ENCODE measurements around the gene TXNDC5. TPM values are rescaled to one million over a fixed set of nuclear protein-coding genes. Genes with fewer than 3 reads are reported as not detected.

TXNDC5 gene
- total and polyA plus RNA-seq, 2 of the 13 experiments (the other 11 are each of a cell fraction or from before 2014, with no cell fraction given): 287 to 578 TPM

DNA sequence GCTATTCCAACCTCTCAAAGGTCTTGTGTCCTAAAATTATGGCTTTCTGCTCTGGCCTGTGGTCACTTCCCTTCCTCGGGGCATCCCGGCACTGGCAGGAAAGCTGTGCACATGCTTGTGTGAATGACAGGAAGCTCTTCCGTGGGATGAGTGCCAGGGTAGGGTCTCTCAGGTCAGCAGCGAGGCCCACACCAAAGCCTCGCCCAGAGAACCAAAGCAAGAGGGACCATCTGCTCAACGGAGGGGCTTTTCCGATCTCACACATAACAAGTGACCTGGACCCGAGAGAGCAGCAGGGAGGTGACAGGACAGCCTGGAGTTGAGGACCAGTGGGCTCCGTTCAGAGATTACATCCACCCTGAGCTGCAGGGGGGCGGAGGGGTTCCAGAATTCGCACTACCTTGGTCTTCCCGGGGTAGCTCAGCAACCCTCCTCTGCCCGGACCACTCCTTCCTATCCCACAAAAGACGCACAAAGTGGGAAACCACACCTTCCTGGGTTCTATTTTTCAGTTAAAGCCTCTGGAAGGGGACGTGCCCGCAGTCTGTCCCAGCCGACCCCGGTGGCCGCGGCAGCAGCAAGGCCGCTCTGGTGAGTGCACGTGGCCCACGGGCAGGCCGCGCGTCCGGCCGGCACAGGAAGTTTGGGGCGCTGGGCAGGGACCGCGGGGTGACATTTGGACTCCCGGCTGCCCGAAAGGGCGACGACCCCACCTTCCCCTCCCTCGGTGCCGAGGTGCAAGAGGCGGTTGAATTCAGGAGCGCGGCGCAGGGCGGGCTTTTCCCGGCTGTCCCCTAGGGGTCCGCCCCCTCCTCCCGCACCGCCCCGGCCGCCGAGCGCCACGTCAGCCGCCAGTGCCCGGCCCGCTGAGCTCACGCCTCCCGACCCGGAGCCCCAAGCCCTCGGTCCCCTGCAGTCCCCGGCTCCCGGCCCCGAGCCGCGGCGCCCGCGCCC, 988 bp downstream of the TXNDC5 start (continued):
- TF ChIP-seq ZNF317 (CRISPR knock-in tag; IDR thresholded peaks at IDR 0.05): 0 out of 2 replicates have a peak, but pooled peaks have one; percentile 33
- TF ChIP-seq, protein P1, sequence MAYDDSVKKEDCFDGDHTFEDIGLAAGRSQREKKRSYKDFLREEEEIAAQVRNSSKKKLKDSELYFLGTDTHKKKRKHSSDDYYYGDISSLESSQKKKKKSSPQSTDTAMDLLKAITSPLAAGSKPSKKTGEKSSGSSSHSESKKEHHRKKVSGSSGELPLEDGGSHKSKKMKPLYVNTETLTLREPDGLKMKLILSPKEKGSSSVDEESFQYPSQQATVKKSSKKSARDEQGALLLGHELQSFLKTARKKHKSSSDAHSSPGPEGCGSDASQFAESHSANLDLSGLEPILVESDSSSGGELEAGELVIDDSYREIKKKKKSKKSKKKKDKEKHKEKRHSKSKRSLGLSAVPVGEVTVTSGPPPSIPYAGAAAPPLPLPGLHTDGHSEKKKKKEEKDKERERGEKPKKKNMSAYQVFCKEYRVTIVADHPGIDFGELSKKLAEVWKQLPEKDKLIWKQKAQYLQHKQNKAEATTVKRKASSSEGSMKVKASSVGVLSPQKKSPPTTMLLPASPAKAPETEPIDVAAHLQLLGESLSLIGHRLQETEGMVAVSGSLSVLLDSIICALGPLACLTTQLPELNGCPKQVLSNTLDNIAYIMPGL (CRISPR knock-in tag; IDR thresholded peaks at IDR 0.05; ENCODE audit: borderline replicate concordance in 1 of 2, low read depth in 1 of 2): peak; percentile 79 to 83; a peak in 3 of 4 replicates
- TF ChIP-seq ZNF766 (CRISPR knock-in tag; IDR thresholded peaks at IDR 0.05; ENCODE audit: borderline replicate concordance): peak; percentile 93; the same call in 1 of the 2 replicates
- TF ChIP-seq ZNF777 (CRISPR knock-in tag; IDR thresholded peaks at IDR 0.05): peak; percentile 66; the same call in 1 of the 2 replicates
- TF ChIP-seq HMGA1 (CRISPR knock-in tag; conservative IDR thresholded peaks at IDR 0.05): no peak
- TF ChIP-seq, protein P2, sequence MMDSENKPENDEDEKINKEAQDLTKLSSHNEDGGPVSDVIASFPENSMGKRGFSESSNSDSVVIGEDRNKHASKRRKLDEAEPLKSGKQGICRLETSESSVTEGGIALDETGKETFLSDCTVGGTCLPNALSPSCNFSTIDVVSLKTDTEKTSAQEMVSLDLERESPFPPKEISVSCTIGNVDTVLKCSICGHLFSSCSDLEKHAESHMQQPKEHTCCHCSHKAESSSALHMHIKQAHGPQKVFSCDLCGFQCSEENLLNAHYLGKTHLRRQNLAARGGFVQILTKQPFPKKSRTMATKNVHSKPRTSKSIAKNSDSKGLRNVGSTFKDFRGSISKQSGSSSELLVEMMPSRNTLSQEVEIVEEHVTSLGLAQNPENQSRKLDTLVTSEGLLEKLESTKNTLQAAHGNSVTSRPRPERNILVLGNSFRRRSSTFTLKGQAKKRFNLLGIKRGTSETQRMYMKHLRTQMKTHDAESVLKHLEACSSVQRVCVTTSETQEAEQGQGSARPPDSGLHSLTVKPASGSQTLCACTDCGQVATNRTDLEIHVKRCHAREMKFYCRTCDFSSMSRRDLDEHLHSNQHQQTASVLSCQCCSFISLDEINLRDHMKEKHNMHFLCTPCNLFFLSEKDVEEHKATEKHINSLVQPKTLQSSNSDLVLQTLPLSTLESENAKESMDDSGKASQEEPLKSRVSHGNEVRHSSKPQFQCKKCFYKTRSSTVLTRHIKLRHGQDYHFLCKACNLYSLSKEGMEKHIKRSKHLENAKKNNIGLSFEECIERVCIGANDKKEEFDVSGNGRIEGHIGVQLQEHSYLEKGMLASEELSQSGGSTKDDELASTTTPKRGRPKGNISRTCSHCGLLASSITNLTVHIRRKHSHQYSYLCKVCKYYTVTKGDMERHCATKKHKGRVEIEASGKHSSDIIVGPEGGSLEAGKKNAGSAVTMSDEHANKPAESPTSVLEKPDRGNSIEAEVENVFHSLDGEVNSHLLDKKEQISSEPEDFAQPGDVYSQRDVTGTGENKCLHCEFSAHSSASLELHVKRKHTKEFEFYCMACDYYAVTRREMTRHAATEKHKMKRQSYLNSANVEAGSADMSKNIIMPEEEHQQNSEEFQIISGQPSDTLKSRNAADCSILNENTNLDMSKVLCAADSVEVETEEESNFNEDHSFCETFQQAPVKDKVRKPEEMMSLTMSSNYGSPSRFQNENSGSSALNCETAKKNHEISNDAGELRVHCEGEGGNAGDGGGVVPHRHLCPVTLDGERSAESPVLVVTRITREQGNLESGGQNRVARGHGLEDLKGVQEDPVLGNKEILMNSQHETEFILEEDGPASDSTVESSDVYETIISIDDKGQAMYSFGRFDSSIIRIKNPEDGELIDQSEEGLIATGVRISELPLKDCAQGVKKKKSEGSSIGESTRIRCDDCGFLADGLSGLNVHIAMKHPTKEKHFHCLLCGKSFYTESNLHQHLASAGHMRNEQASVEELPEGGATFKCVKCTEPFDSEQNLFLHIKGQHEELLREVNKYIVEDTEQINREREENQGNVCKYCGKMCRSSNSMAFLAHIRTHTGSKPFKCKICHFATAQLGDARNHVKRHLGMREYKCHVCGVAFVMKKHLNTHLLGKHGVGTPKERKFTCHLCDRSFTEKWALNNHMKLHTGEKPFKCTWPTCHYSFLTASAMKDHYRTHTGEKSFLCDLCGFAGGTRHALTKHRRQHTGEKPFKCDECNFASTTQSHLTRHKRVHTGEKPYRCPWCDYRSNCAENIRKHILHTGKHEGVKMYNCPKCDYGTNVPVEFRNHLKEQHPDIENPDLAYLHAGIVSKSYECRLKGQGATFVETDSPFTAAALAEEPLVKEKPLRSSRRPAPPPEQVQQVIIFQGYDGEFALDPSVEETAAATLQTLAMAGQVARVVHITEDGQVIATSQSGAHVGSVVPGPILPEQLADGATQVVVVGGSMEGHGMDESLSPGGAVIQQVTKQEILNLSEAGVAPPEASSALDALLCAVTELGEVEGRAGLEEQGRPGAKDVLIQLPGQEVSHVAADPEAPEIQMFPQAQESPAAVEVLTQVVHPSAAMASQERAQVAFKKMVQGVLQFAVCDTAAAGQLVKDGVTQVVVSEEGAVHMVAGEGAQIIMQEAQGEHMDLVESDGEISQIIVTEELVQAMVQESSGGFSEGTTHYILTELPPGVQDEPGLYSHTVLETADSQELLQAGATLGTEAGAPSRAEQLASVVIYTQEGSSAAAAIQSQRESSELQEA (CRISPR knock-in tag; IDR thresholded peaks at IDR 0.05; ENCODE audit: not compliant biosample characterization): peak; percentile 95
- TF ChIP-seq SNAPC2 (CRISPR knock-in tag; IDR thresholded peaks at IDR 0.05): peak; percentile 86; the same call in 1 of the 2 replicates
- peak; percentile 99 for TF ChIP-seq YEATS4 (CRISPR knock-in tag; IDR thresholded peaks at IDR 0.05; ENCODE audit: borderline replicate concordance)
- TF ChIP-seq, protein P3, sequence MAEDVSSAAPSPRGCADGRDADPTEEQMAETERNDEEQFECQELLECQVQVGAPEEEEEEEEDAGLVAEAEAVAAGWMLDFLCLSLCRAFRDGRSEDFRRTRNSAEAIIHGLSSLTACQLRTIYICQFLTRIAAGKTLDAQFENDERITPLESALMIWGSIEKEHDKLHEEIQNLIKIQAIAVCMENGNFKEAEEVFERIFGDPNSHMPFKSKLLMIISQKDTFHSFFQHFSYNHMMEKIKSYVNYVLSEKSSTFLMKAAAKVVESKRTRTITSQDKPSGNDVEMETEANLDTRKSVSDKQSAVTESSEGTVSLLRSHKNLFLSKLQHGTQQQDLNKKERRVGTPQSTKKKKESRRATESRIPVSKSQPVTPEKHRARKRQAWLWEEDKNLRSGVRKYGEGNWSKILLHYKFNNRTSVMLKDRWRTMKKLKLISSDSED (CRISPR knock-in tag; IDR thresholded peaks at IDR 0.05): peak; percentile 94
- no peak for TF ChIP-seq HCFC1 (IDR thresholded peaks at IDR 0.05; ENCODE audit: low read depth, low read length)
- TF ChIP-seq MTA3 (CRISPR knock-in tag; IDR thresholded peaks at IDR 0.05): no peak
- no peak for TF ChIP-seq U2AF1 (optimal IDR thresholded peaks at IDR 0.05; ENCODE audit: low read depth, low read length)
- no peak for TF ChIP-seq KAT2B (IDR thresholded peaks at IDR 0.05; ENCODE audit: borderline replicate concordance, low read depth, low read length)
- TF ChIP-seq, protein P4, sequence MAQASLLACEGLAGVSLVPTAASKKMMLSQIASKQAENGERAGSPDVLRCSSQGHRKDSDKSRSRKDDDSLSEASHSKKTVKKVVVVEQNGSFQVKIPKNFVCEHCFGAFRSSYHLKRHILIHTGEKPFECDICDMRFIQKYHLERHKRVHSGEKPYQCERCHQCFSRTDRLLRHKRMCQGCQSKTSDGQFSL (CRISPR knock-in tag; IDR thresholded peaks at IDR 0.05): 0 out of 2 replicates have a peak, but pooled peaks have one; percentile 56
- TF ChIP-seq, protein P5, sequence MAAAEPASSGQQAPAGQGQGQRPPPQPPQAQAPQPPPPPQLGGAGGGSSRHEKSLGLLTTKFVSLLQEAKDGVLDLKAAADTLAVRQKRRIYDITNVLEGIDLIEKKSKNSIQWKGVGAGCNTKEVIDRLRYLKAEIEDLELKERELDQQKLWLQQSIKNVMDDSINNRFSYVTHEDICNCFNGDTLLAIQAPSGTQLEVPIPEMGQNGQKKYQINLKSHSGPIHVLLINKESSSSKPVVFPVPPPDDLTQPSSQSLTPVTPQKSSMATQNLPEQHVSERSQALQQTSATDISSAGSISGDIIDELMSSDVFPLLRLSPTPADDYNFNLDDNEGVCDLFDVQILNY (CRISPR knock-in tag; conservative IDR thresholded peaks at IDR 0.05): peak; percentile 80

All from HepG2 (cell line).